AML-193 (cell line): ENCODE results near the gene HERC6.
"Not testable (repeated sequence)": the region's sequence is repeated elsewhere in the genome, so short reads cannot be mapped to it uniquely, and the experiment has no call there.

Experiments used
- DNase-seq, 2 experiments: peaks; one replicate each; lab custom pipeline; 2025; lab: John Stamatoyannopoulos, UW

HERC6 gene

DNA sequence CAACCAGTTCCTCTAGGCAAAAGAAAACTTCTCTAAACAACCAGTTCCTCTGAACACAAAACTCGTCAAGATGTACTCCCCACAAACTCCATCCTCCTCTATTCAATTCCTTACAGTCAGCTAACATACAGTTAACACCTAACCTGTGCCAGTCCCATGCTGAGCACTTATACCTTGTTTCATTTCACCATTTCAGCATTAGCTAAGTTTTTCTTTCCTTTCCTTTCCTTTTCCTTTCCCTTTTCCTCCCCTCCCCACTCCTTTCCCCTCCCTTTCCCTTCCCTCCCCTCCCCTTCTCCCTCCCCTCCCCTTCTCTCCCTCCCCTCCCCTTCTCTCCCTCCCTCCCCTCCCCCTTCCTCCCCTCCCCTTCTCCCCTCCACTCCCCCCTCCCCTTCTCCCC lies 13.1 kb downstream of the HERC6 start:
- DNase-seq, result no peak

- no peak for DNase-seq
These were observed 18.0 kb downstream of the HERC6 start for GRCh38 chr4:88396681-88397080.

DNA sequence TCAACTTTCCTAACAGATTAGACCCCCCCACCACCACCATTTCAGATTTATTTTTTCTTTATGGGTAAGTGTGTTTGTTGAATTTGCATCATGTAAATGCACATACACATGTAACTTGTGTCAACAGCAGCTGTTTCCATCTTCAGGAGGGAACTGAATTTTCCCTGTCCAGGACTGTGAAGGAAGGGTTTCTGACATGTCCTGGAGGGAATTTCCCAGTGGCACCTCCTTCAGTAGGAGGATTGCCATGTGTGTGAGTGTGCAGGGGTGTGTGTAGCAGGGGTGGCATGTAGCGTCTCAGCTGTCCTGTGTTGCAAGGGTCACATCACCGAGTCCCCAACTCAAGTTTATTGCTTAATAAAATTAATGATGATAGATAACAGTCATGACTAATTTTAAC lies 19.7 kb downstream of the HERC6 start:
- DNase-seq, result no peak

- no peak for DNase-seq
These were observed 30.6 kb downstream of the HERC6 start for GRCh38 chr4:88409206-88409605.

- DNase-seq, result no peak
These were observed 31.1 kb downstream of the HERC6 start for GRCh38 chr4:88409789-88410188.

- DNase-seq, result no peak
These were observed 32.9 kb downstream of the HERC6 start for GRCh38 chr4:88411491-88412096.

DNA sequence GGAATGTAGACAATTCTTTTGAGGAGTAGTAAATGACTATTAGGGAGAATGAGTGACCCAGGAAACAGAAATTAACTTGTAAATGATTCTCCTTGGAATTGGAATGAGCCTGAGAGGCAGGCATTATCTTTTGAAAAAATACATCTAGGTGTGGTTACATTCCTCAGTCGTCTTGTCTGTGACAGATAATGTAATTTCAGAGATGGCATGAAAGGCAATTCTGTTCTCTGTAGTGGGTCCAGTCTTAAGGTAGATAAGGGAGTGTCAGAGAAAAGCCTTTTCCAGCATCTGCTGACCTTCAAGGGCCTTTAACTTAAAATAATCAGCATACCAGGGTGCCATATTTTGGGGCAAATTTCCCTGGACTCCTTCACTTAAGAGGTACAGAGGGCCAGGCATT lies 35.1 kb downstream of the HERC6 start:
- DNase-seq, result no peak

DNA sequence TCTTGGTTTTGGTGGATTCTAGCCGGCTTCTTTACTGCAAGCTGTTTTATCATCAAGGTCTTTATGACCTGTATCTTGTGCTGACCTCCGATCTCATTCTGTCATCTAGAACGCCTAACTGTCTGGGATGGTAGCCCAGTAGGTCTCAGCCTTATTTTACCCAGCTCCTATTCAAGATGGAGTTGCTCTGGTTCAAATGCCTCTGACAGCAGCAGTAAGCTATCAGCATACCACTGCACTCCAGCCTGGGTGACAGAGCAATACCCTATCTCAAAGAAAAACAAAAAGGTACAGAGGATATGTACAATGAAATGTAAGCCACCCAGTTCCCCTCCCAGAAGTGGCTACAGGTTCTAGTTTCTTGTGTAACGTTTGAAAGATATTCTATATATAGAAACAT lies 36.1 kb downstream of the HERC6 start:
- DNase-seq, result no peak

DNA sequence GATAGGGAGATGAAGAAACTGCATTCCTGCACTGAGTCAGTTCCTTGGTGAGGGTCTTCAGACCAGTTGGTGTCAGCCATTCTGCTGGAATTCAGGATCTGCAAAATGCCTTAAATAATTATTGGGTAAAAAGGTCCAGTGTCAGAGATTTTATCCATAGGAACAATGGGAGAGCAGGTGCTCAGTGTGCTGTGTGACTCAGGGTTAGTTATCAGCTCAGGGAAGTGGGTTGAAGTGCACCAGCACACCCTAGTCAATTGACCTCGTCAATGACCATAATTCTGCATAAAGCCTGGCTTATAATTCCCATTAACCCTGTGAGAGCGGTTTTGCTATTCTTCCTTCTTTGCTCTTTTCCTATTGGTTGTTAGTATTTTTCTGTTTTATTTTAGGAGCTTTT lies 37.3 kb downstream of the HERC6 start:
- no peak for DNase-seq

GRCh38 chr4:88418411-88418810 lies 39.8 kb downstream of the HERC6 start:
- DNase-seq, result no peak

- no peak for DNase-seq
These were observed 41.2 kb downstream of the HERC6 start for GRCh38 chr4:88419874-88420273.

GRCh38 chr4:88420844-88421243 lies 42.2 kb downstream of the HERC6 start:
- no peak for DNase-seq

DNA sequence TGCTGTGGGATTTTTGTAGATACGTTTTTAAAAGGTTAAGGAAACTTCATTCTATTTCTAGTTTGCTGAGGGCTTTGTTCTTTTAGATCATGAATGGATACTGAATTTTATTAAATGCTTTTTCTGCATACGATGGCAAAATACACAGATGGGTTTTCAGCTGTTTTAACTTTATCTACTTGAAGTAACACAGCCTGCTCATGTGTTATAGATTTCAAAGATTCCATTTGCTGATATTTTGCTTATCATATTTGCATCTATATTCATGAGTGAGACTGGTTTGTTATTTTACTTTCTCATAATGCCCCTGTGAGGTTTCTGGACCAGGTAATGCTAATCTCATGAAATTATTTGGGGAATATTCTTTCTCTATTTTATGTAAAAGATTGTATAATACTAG lies 43.8 kb downstream of the HERC6 start:
- DNase-seq, result no peak

- DNase-seq, result no peak
These were observed 50.7 kb downstream of the HERC6 start for GRCh38 chr4:88429401-88429800.

DNA sequence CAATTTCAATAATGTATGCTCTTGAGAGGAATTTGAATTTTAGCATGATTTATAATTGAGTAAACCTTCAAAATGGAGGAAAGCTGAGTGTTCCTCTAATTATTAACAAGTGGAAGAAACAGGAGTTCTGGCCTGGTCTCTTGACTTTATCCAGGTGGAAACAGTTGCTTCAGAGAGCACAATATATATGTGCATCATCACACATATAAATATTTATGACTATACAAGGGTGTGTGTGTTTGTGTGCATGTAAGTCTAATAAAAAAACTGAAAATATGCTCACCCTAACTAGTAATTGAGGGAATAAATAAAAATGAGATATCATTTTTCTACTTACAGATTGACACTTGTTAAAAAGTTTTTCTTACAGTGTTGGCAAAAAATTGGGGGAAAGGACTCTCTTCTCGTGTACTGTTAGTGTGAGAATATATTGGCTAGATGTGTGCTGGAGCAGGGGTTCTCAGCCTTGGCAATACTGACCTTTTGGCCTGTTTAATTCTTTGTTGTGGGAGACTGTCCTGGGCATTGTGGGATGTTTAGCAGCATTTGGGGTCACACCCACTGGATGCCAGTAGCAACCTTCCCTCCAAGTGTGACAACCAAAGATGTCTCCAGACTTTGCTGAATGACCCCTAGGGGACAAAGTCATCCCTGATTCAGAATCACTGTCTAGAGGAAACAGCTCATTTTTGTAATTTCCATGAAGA lies 57.5 kb downstream of the HERC6 start:
- DNase-seq, result no peak

GRCh38 chr4:88437873-88438272 lies 59.2 kb downstream of the HERC6 start:
- not testable (repeated sequence) for DNase-seq

GRCh38 chr4:88439161-88439760 lies 60.6 kb downstream of the HERC6 start:
- DNase-seq, result no peak

GRCh38 chr4:88440146-88440545 lies 61.5 kb downstream of the HERC6 start:
- no peak for DNase-seq

GRCh38 chr4:88441696-88442095 lies 63.0 kb downstream of the HERC6 start:
- no peak for DNase-seq

GRCh38 chr4:88442689-88443191 lies 64.1 kb downstream of the HERC6 start:
- no peak for DNase-seq

- DNase-seq, result no peak
These were observed 64.8 kb downstream of the HERC6 start for GRCh38 chr4:88443486-88443885.

DNA sequence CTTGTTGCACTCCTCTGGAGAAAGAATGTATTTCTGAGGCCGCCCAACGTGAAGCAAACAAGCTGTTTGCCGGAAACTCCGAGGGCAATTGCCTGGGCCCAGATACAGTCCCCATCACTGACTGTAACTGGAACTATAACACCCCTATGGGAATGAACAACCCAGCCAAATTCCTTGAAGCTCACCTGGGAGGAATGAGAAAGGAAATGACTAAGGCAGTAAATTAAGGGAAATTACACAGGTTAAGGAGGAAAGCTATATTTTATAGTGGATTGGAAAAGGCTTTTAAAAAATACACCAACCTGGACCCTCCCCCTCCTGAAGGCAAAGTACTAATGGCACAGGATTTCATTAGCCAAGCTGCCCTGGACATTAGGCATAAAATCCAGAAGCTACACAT lies 66.6 kb downstream of the HERC6 start:
- no peak for DNase-seq

GRCh38 chr4:88446124-88446523 lies 67.5 kb downstream of the HERC6 start:
- no peak for DNase-seq
